IPS-NIHi7 (cell line): ENCODE measurements around the gene SLC38A9.
"Not testable (repeated sequence)": the region's sequence is repeated elsewhere in the genome, so short reads cannot be mapped to it uniquely, and the experiment has no call there.

Source experiments
- DNase-seq: peaks from one replicate; pipeline ENCODE4 v3.0.0; 2012; ENCODE audit warnings: mixed read lengths; ENCODE audit errors: extremely low spot score

Gene SLC38A9, protein sequence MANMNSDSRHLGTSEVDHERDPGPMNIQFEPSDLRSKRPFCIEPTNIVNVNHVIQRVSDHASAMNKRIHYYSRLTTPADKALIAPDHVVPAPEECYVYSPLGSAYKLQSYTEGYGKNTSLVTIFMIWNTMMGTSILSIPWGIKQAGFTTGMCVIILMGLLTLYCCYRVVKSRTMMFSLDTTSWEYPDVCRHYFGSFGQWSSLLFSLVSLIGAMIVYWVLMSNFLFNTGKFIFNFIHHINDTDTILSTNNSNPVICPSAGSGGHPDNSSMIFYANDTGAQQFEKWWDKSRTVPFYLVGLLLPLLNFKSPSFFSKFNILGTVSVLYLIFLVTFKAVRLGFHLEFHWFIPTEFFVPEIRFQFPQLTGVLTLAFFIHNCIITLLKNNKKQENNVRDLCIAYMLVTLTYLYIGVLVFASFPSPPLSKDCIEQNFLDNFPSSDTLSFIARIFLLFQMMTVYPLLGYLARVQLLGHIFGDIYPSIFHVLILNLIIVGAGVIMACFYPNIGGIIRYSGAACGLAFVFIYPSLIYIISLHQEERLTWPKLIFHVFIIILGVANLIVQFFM

DNA sequence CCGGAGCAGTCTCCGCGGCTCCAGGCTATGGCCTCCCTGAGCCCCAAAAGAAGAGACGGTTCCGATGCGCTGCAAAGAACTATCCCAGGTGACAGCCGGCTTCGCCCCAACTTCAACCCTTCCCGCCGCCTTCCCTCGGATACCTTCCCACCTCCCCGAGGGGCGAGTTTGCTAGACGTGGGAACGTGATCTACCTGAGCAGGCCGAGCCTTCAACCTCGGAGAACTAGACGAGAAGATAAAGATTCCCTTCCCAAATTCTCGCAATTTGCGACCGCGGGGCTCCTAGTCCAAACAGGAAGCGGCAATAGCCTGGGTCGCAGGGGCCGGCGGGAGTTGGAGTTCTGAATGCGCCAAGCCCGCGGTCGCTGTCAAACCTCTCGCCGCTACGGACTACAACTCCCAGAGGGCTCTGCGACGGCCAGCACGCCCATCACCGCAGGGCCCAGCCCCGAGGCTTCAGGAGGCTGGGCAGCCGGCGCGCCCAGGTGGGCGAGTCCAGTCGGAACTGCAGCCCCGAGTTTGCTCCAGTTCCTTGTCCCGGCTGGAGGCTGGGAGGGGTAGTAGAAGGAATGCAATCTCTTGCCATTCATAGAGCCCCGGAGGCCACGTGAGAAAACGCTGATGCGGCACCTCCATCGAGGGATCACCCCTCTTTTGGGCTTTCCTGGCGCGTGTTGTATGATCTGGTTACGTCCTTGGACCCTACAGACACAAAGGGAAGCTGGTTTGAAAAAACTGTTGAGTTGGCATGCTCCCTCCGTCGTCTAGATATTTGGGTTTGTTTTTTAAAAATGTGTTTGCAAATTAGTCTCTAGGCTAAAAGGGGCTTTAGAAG is at the start of gene SLC38A9:
Gene SLC38A9, minus strand, starts transcription at position 302 of the 837 bp plus-strand sequence. CDS start 14,366 bp downstream, outside the sequence.
- DNase-seq = peak; percentile 97

DNA sequence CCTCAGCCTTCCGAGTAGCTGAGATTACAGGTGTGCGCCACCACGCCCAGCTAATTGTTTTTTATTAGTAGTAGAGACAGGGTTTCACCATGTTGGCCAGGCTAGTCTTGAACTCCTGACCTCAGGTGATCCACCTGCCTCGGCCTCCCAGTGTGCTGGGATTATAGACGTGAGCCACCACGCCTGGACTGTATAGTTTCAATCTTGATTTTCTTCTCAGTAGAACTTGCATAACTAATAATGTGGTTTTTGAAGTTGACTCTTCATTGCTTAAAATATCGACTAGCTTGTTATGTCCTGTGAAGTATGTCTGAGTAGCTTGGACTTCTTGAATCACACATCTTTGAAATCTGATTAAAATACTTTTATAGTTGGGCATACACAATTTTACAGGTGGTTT is 49.6 kb upstream of the SLC38A9 start:
- DNase-seq = not testable (repeated sequence)

DNA sequence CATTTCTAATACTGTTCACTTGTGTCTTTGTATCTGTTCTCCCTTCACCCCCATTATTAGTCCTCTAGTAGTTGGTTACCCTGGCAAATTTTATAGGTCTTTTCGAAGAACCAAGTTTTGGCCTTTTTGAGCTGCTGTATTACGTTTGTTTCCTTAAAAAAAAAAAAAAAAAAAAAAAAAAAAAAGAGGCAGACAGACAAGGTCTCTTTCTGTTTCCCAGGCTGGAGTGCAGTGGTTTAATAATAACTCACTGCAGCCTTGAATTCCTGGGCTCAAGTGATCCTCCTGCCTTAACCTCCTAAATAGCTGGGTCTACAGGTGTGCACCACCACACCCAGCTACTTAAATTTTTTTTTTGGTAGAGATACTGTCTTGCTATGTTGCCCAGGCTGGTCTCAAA is 46.6 kb upstream of the SLC38A9 start:
- DNase-seq = no peak

GRCh38 chr5:55758231-55758630 is 46.1 kb upstream of the SLC38A9 start:
- no peak for DNase-seq

DNA sequence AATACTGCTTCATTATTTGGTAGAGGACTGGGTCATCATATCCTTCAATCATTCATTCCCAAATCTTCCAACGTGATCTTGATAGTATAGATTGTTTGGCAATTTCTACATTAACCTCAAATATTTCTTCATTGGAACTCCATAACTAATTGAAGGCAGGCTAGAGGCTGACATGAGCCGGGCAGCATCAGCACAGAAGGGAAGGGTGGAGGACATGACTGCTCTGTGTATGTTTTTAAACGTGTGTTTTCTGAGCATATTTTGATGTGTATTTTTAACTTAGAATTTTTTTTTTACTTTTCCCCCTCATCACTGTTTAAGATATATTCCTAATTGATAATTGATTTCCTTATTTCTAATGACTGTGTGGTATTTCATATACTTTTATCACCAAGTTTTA is 38.4 kb upstream of the SLC38A9 start:
- DNase-seq = no peak

DNA sequence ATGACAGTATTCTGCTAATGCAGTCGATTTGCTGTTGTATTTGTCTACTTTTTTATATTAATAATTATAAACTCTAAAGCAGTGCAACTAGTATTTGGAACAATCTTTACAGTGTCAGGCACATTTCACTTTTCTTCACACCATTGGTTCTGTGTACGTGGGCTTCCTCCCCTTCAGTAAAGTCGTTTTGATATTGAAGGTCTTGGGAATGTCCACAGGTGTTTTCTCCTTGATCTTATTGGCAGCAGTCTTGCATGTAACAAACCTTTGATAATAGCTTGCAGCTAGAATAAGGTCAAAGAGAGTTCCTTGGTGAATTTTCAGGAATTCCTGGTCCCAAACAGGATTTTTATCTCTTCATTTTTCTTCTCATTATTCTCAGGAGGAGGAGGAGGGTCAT is 37.9 kb upstream of the SLC38A9 start:
- DNase-seq = no peak

DNA sequence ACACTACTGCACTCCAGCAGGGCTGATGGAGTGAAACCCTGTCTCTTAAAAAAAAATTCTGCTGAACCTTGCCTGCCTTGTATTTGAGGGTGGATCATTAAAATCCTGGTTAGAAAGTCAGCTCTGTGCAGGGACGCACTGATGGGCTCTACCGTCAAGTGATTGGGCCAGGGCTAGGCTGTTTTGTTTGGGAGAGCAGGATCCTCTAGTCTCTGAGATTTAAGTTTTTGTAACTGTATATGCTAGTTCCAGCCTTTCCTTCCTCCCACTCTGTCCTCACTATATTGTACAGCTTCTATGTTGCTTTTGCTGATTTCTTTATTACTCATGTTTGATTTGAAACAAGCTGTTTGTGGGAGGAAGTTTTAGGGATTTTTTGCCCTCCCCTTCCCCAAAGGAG is 37.3 kb upstream of the SLC38A9 start:
- no peak for DNase-seq

DNA sequence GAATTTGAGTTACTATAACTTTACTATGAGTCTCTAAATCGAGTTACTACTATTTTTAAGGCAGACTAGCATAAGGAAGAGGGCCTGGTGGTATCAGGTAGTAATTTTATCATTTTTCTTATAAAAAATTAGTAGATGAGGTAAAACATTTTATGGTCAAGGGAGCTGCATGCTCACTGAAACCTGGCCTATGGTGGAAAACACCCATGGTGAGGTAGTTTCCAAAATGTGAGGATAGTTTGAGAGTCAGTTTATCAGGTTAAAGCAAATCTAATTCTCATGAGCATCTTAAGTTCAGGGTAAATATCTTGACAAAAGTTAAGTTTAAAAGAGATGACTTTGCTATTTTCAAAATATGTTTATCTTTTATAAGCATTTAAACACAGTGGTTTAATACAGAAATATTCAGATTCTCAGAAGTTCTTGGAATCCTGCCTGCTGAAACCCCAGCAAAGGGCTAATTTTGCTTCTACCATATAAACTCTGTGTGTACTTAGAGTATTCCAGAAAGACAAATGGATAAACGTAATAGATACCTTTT is 35.7 kb upstream of the SLC38A9 start:
- DNase-seq = no peak

DNA sequence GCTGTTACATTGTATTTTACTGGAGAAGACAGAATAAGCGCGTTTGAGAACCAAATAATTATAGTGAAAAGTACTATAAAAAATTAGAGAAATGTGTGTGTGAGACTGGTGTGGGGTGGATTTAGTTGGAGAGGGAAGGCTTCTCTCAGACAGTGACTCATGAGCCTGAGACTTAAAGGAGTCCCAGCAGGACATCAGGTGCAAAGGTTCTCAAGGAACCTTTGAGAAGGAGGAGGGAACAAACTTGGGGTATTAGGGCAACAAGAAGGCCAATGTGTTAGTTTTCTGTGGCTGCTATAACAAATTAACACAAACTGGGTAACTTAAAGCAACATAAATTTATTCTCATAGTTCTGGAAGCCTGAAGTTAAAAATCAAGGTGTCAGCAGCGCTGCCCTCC is 30.7 kb upstream of the SLC38A9 start:
- DNase-seq = peak; percentile 17

GRCh38 chr5:55737793-55738192 is 25.7 kb upstream of the SLC38A9 start, which contains the start of gene DDX4:
Gene DDX4 (plus strand): TSS chr5:55738061. CDS start chr5:55738964, 903 bp downstream.
- DNase-seq = peak; percentile 24

DNA sequence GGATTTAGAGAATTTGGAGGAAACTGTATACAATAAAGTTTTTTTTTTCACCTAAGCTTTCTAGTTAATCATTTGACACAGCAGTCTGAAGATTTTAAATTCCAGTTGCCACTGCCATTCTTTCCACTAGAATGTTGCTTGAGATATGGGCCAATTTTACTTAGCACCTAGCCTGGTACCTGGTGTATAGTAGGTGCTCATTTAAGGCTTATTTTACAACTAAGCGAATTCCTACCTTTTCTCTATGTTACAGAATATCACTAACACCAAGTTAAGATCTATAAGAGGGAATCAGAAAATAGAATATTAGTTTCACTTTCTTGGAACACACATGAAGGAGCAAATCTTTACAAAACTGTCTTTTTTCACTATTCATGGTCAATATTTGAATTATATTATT is 22.5 kb upstream of the SLC38A9 start:
- DNase-seq = no peak

DNA sequence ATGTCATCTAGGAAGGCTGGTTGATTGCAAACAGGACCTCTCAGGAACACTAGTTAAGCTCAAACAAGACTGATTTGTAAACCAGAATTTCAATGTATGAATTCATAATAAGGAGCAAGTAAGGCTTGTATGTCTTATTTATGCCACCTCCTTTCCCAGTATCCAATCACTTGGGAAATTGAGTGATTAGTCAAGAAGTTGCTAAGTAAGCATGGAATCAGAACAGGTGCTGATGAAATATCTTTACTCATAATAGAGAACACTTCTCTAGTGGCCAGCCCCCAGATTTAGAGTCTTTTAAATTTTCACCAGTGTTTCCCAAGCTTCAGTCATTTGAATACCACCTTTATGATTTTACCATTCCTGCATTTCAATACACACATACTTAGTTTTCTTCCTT is 20.5 kb upstream of the SLC38A9 start:
- no peak for DNase-seq

DNA sequence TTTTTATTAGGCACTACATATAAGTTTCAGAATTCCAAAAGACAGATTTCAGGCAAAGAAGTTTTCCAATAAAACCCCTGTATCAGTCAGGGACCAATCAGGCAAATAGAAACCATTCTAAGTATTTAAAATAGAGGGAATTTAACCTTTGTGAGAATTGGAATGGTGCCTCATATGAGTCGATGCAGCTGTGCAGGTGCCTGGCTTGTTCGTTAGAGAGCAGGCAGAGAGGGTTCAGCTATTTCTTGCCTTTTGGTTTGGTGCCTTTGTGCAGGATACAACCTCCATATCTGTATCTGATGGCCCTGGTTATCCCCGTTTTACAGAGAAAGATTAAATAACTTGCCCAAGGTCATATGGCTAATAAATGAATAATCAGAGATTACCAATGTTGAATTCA is 19.7 kb upstream of the SLC38A9 start:
- no peak for DNase-seq

DNA sequence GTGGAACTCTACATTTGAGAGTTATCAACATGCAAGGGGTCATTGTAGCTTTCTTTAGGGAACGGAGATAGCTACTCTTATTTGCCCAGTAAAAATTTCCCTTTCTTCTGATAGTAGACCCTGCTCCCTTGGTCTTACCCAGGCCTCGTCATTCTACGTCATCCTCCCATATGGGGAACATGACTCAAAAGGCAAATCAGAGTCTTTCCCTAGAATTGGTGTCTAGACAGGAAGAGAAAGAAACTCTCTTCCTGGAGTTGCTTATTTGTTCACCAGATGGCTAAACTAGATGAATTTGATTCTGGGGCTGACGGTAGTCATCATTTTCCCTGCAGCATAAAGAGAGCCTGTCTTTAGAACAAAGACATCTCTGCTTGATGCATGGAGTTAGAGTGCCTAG is 12.2 kb upstream of the SLC38A9 start:
- no peak for DNase-seq

- DNase-seq = no peak
These were observed 8.1 kb upstream of the SLC38A9 start for GRCh38 chr5:55720188-55720703.

DNA sequence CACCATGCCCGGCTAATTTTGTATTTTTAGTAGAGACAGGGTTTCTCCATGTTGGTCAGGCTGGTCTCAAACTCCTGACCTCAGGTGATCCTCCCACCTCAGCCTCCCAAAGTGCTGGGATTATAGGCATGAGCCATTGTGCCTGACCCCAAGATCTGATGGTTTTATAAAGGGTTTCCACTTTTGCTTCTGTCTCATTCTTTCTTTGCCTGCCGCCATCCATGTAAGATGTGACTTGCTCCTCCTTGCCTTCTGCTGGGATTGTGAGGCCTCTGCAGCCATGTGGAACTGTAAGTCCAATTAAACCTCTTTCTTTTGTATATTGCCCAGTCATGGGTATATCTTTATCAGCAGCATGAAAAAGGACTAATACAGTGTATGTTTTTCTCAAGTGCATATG is 6.9 kb upstream of the SLC38A9 start:
- not testable (repeated sequence) for DNase-seq

DNA sequence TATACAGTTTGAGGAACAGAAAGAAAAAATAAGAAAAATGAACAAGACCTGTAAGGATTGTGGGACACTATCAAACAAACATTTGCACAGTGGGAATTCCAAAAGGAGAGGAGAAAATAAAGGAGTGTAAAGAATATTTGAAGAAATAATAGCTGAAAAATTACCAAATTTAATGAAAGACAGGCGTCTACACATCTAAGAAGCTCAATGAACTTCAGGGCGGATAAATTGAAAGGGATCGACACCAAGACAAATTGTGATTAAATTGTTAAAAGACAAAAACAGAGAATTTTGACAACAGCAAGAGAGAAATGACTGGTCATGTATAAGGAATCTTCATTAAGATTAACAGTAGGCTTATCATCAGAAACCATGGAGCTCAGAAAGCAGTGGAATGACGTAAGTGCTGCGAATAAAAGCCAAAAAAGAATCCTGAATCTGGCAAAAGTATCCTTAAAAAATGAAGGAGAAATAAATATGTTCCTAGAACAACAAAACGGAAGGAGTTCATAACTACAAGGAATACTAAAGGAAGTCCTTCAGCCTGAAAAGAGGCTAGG is 3.5 kb upstream of the SLC38A9 start:
- DNase-seq = no peak

- DNase-seq = no peak
These were observed 2.6 kb upstream of the SLC38A9 start for GRCh38 chr5:55714749-55715148.

- DNase-seq = no peak
These were observed 2.2 kb upstream of the SLC38A9 start for GRCh38 chr5:55714339-55714738.

DNA sequence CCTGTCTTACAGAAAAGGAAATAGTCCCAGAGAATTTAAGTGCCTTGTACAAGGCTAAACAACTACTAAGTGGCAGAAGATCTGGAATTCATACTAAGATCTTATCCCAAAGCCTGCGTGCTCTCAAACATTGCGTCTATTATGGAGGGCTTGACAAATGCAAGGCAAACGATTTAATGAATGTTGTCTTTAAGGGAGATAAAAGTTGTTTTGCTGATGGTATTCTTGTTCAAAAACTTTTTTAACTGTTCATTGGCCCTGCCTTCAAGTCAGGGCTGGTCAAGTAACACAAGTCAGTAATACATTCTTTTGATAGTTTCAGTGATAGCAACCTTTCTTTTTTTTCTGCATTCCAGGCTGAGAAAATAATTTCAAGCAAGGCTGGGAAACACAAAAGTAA is 1.7 kb upstream of the SLC38A9 start:
- DNase-seq = no peak

DNA sequence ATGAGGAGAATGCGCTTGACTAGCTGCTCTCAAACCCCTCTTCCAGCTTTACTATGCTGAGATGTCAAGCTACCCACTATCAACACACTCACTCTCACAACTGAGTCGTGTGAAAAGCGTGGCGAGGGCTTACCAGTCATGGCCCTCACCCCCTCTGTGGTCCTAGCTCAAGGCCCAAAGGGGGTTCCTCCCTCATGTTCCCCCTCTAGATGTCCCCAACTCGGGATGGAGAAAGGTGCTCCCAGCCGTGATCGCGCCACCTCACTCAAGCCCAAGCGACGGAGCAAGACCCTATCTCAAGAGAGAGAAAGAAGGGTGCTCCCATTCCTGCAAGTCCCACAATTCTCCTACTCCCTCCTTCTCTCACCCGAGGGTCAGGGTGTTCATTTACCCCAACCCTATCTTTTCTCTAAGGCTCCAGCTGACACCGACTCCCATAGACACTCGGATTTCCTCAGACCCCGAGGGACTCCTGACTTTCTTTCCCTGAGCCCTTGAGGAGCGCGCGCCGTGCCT is 559 bp downstream of the SLC38A9 start:
- no peak for DNase-seq
